Measurements from ENCODE around the gene MEGF6.

- TF ChIP-seq CTCF (IDR thresholded peaks at IDR 0.05): no peak
- no peak for TF ChIP-seq ZFX (IDR thresholded peaks at IDR 0.05; ENCODE audit: borderline replicate concordance)
Measured at GRCh38 chr1:3529099-3529729, 82.1 kb downstream of the MEGF6 start.
